Measurements from ENCODE around the gene TRPC4AP. TPM values are rescaled to one million over a fixed set of nuclear protein-coding genes. Genes with fewer than 3 reads are reported as not detected.

The TRPC4AP gene
- total RNA-seq, 2 donors from 2014 or later, result 44.1 to 57.4 TPM

GRCh38 chr20:35004749-35005462 is 87.7 kb downstream of the TRPC4AP start:
- H3K4me3 ChIP-seq, result no peak overlapping the region
- no peak for ATAC-seq
- H3K4me1 ChIP-seq, result peaks cover 16% of the 10 kb centered on the region
- WGBS, 2 donors, result 88 to 93% methylated on average over 19 to 20 of the region's 20 CpGs
- H3K27me3 ChIP-seq, result no peaks in the 10 kb centered on the region
- peak in 1 of 4 donors; percentile 4 for DNase-seq
- no peak overlapping the region for H3K27ac ChIP-seq
- peaks cover 26 to 73% of the 10 kb centered on the region in 2 donors for H3K36me3 ChIP-seq (replicated peaks in 1 of 2; ENCODE audit: insufficient read depth in 1 of 2, low read depth in 2 of 2)
- no peaks in the 10 kb centered on the region for H3K9me3 ChIP-seq
- intact Hi-C loops (cut with DNase I), result no loop called here
- TF ChIP-seq CTCF (IDR thresholded peaks at IDR 0.05) (no peak), POLR2A (IDR thresholded peaks at IDR 0.05) (no peak)

DNA sequence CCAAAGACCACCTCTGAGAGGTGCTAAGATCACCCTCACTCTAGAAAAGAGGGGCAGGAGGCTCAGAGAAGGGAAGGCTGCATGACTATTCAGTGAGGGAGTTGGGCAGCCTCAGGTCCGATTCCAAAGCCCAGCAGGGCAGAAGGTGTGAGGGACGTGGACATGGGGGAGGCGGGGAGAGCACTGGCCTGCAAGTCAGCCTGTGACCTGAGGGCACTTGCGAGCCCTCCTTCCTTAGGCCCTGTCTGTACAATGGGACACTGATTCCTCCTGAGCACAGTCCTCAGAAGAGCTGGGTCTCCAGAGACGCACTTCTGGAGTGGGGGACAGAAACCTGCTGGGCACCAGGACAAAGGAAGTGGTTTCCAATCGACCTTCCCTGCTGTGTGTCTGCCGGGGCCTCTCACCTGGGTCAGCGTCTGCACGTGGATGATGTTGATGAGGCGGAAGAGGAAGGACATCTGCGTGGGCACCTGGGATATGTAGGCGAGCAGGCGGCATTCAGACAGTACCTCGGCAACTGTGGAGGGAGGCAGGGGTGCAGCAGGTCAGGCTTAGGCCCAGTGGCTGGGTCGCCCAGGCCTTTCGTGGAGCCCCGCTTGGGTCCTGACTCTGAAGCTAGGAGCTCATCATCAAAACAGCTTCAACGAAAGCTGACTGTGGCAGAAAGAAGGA is 88.4 kb downstream of the TRPC4AP start:
- ATAC-seq, result no peak
- no peaks in the 10 kb centered on the region for H3K9me3 ChIP-seq
- H3K27me3 ChIP-seq, result no peaks in the 10 kb centered on the region
- WGBS, 2 donors, result 89 to 93% methylated on average over 17 to 18 of the region's 18 CpGs
- intact Hi-C loops (cut with DNase I), result no loop called here
- H3K4me3 ChIP-seq, result no peak overlapping the region
- H3K27ac ChIP-seq, result no peak overlapping the region
- peak in 1 of 4 donors; percentile 7 for DNase-seq
- TF ChIP-seq POLR2A (IDR thresholded peaks at IDR 0.05) (no peak), CTCF (IDR thresholded peaks at IDR 0.05) (no peak)
- peaks cover 26 to 73% of the 10 kb centered on the region in 2 donors for H3K36me3 ChIP-seq (replicated peaks in 1 of 2; ENCODE audit: insufficient read depth in 1 of 2, low read depth in 2 of 2)
- H3K4me1 ChIP-seq, result peaks cover 9% of the 10 kb centered on the region

DNA sequence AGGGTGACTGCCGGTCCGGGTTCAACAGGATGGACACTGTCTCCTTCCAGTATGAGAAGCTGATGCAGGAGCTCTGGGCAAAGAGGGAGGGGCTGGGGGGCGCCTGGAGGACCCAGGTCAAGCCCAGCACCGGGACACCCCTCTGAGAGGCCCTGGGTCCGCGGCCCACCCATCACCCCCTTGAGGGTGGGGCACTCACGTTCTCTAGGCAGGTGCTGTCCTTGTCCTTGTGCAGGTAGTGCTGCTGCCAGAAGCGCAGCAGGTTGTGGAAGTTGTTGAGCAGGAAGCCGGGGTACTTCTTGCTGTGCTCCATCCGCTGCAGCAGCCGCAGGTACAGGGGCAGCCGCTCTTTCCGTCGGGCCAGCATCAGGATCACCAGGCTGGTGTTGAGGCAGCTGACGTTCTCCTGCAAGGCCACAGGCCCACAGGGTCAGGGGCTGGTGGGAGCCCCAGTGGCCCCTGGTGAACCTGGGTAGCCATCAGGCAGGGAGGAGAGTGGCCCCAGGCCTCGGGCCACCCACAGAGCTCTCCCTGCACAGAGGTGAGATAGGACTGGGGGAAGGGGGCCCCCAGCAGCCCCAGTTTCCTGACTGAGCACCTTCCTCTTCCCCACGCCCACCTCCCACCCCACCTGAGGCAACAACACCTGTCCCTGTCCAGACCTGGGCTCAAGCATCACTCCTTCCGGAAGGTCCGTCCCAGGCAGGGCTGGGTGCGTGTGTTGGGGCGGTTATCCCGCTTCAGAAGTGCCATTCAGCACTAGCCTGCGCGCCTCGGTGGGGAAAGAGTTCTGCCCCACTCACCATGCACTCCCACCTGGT is 89.2 kb downstream of the TRPC4AP start:
- peaks cover 26 to 71% of the 10 kb centered on the region in 2 donors for H3K36me3 ChIP-seq (replicated peaks in 1 of 2; ENCODE audit: insufficient read depth in 1 of 2, low read depth in 2 of 2)
- peaks cover 2% of the 10 kb centered on the region for H3K4me1 ChIP-seq
- H3K27me3 ChIP-seq, result no peaks in the 10 kb centered on the region
- ATAC-seq (no peak), DNase-seq (peak in 1 of 4 donors; percentile 10)
- TF ChIP-seq POLR2A (IDR thresholded peaks at IDR 0.05) (no peak), CTCF (IDR thresholded peaks at IDR 0.05) (no peak)
- 94% methylated on average over 10 to 25 of the region's 25 CpGs for WGBS, 2 donors
- no peaks in the 10 kb centered on the region for H3K9me3 ChIP-seq
- H3K4me3 ChIP-seq, result no peak overlapping the region
- no peak overlapping the region for H3K27ac ChIP-seq
- intact Hi-C loops (cut with DNase I), result no loop called here

- ATAC-seq (no peak), DNase-seq (no peak)
- intact Hi-C loops (cut with DNase I), result no loop called here
- Histone ChIP-seq H3K36me3 (replicated peaks in 1 of 2; ENCODE audit: insufficient read depth in 1 of 2, low read depth in 2 of 2) (peaks cover 26 to 64% of the 10 kb centered on the region in 2 donors), H3K4me3 (no peak overlapping the region), H3K4me1 (no peaks in the 10 kb centered on the region), H3K27me3 (no peaks in the 10 kb centered on the region), H3K27ac (no peak overlapping the region), H3K9me3 (no peaks in the 10 kb centered on the region)
- TF ChIP-seq CTCF (IDR thresholded peaks at IDR 0.05), result no peak
- no peak for TF ChIP-seq POLR2A (IDR thresholded peaks at IDR 0.05)
- 84 to 85% methylated on average over 3 to 9 of the region's 10 CpGs for WGBS, 2 donors
Observed at GRCh38 chr20:35002426-35003210, 90.0 kb downstream of the TRPC4AP start.
